Tibial nerve (tissue), 4 donors: ENCODE measurements around the gene MED12.

Experiments used
- CTCF ChIP-seq, 5 experiments: fragments of 200-600 bp in 3 of 5; fragments of 450-650 bp in 2 of 5; sonication (generic) in 3 of 5; IDR thresholded peaks; one replicate each; pipeline ENCODE4 v1.5.1; 2016 to 2019; ENCODE audit warnings: antibody characterized with exemption in 5 of 5, mild to moderate bottlenecking in 3 of 5, moderate library complexity in 2 of 5
- EP300 ChIP-seq, 2 donors: sonication (generic); formaldehyde crosslinking; IDR thresholded peaks; one replicate each; pipeline ENCODE4 v1.6.1; 2017; ENCODE audit warnings: antibody characterized with exemption in 2 of 2, mild to moderate bottlenecking in 1 of 2
- POLR2A ChIP-seq, 2 donors: fragments of 450-650 bp; IDR thresholded peaks; one replicate each; pipeline ENCODE4 v1.6.1; 2017; ENCODE audit warnings: antibody characterized with exemption in 2 of 2, mild to moderate bottlenecking in 2 of 2, moderate library complexity in 2 of 2

- no peak for TF ChIP-seq CTCF (IDR thresholded peaks at IDR 0.05)
- TF ChIP-seq POLR2A (IDR thresholded peaks at IDR 0.05), result no peak
- TF ChIP-seq EP300 (IDR thresholded peaks at IDR 0.05), result no peak
These were observed 48.1 kb downstream of the MED12 start for GRCh38 chrX:71166461-71166860.
